K562 (cell line): Measurements from ENCODE around the gene SEL1L. TPM values are rescaled to one million over a fixed set of nuclear protein-coding genes. Genes with fewer than 3 reads are reported as not detected.

Experiments used
- ATAC-seq: fragments of 200-7000 bp; cut with Tn5 transposase; 3 replicates; pipeline ENCODE4 v1.9.1; 2020; ENCODE audit warnings: moderate library complexity
- BruUV-seq: library from RNA; stranded (reverse); fragments of 400-500 nt; replicated peaks from 2 replicates; lab custom pipeline; 2021; lab: Mats Ljungman, UMichigan
- CTCF ChIA-PET: fragments of 300-600 bp; formaldehyde crosslinking; extraction: SDS; loops from one replicate; lab custom pipeline; 2021; ENCODE audit warnings: low intra/inter-chr PET ratio; lab: Yijun Ruan, JAX
- POLR2A ChIA-PET: fragments of 300-600, 350-650 bp; sonication (Branson Sonifier 250); formaldehyde crosslinking; extraction: SDS; loops from one replicate; lab custom pipeline; 2021; ENCODE audit warnings: antibody characterized with exemption, inconsistent platforms; lab: Yijun Ruan, JAX
- DNase-seq, 4 experiments: peaks; one replicate each; pipeline versions ENCODE4 v3.0.0 to v3.0.0-alpha.2; 2011 to 2018; ENCODE audit warnings: low spot score in 3 of 4, mixed read lengths in 3 of 4; ENCODE audit errors: extremely low read depth in 1 of 4
- FAIRE-seq: peaks from 2 replicates; lab custom pipeline; 2011; peaks lifted over from hg19 to GRCh38; lab: Jason Lieb, UNC
- H2AFZ ChIP-seq: 2 replicates; pipeline ENCODE4 v1.6.0; 2011; ENCODE audit warnings: low read depth, low read length, control low read depth, inconsistent platforms
- H3K27ac ChIP-seq: fragments of 200-600 bp; 3 replicates; pipeline ENCODE4 v1.8.0; 2011; ENCODE audit warnings: low read depth, mild to moderate bottlenecking, control low read depth, inconsistent platforms, low read length, moderate library complexity, mixed read lengths; ENCODE audit errors: extremely low read depth
- H3K27me3 ChIP-seq, 2 experiments: fragments of 300-600 bp in 1 of 2; 2 replicates in 1 of 2; 3 replicates in 1 of 2; pipeline versions ENCODE4 v1.6.0 to v1.8.0; 2011; ENCODE audit warnings: inconsistent platforms in 2 of 2, low read length in 2 of 2, mild to moderate bottlenecking in 1 of 2, mixed read lengths in 1 of 2, moderate library complexity in 1 of 2; ENCODE audit not compliant: control insufficient read depth in 2 of 2, insufficient read depth in 2 of 2
- H3K36me3 ChIP-seq: fragments of 300-600 bp; 3 replicates; pipeline ENCODE4 v1.8.0; 2011; ENCODE audit warnings: mild to moderate bottlenecking, low read length, inconsistent platforms; ENCODE audit not compliant: control insufficient read depth, insufficient read depth
- H3K4me1 ChIP-seq, 2 experiments: fragments of 200-600 bp in 1 of 2; replicated peaks in 1 of 2; 2 replicates in 1 of 2; 3 replicates in 1 of 2; pipeline versions ENCODE4 v1.5.1 to v1.8.0; 2011; ENCODE audit warnings: inconsistent platforms in 2 of 2, low read length in 2 of 2, mild to moderate bottlenecking in 1 of 2, mixed read lengths in 1 of 2, moderate library complexity in 1 of 2; ENCODE audit not compliant: control insufficient read depth in 2 of 2, insufficient read depth in 2 of 2
- H3K4me2 ChIP-seq: 2 replicates; pipeline ENCODE4 v1.6.1; 2011; ENCODE audit warnings: low read length, control low read depth, inconsistent platforms, mixed read lengths; ENCODE audit not compliant: insufficient read depth
- H3K4me3 ChIP-seq: fragments of 200-600 bp; sonication (generic), shearing (Covaris generic); 2 replicates; pipeline ENCODE4 v1.5.1; 2016; ENCODE audit warnings: control low read depth, inconsistent platforms
- H3K79me2 ChIP-seq: fragments of 200-600 bp; 3 replicates; pipeline ENCODE4 v1.8.0; 2011; ENCODE audit warnings: low read length, inconsistent platforms; ENCODE audit not compliant: control insufficient read depth, insufficient read depth
- H3K9ac ChIP-seq, 2 experiments: 2 replicates each; pipeline versions ENCODE4 v1.6.0 to v1.6.1; 2011; ENCODE audit warnings: low read depth in 2 of 2, low read length in 2 of 2, control low read depth in 1 of 2, inconsistent platforms in 1 of 2, mild to moderate bottlenecking in 1 of 2, mixed read lengths in 1 of 2; ENCODE audit not compliant: insufficient read depth in 1 of 2
- H3K9me1 ChIP-seq: one replicate; pipeline ENCODE4 v1.6.0; 2011; ENCODE audit warnings: inconsistent platforms, mild to moderate bottlenecking, low read length, moderate library complexity; ENCODE audit not compliant: control insufficient read depth, insufficient read depth
- H3K9me3 ChIP-seq: replicated peaks from 2 replicates; pipeline ENCODE4 v1.5.1; 2011; ENCODE audit warnings: low read depth, low read length, inconsistent platforms; ENCODE audit not compliant: control insufficient read depth, insufficient read depth
- H4K20me1 ChIP-seq: replicated peaks from 2 replicates; pipeline ENCODE4 v1.6.1; 2011; ENCODE audit warnings: low read length, inconsistent platforms, mixed read lengths; ENCODE audit not compliant: control insufficient read depth, insufficient read depth
- ARID3A ChIP-seq: IDR thresholded peaks from 2 replicates; pipeline ENCODE4 v1.6.1; 2012; ENCODE audit warnings: low read depth, low read length, improper control_type of control experiment, borderline replicate concordance
- FOXA1 ChIP-seq: fragments of 450-650 bp; IDR thresholded peaks from 2 replicates; pipeline ENCODE4 v1.6.1; 2016; ENCODE audit warnings: mild to moderate bottlenecking, borderline replicate concordance
- GMEB1 ChIP-seq: fragments of 250-450 bp; sonication (Bioruptor Pico); IDR thresholded peaks from 2 replicates; pipeline ENCODE4 v1.4.0; 2020; ENCODE audit warnings: mild to moderate bottlenecking
- KLF10 ChIP-seq: fragments of 250-450 bp; sonication (Bioruptor Pico); IDR thresholded peaks from 2 replicates; pipeline ENCODE4 v1.6.1; 2021; ENCODE audit warnings: matching md5 sums
- MNT ChIP-seq, 2 experiments: fragments of 450-650 bp; conservative IDR thresholded peaks; 2 replicates each; pipeline ENCODE4 v1.6.1; 2017; ENCODE audit warnings: mild to moderate bottlenecking in 2 of 2, moderate library complexity in 2 of 2
- NFIC ChIP-seq: fragments of 450-650 bp; IDR thresholded peaks from 2 replicates; pipeline ENCODE4 v1.6.1; 2017; ENCODE audit warnings: mild to moderate bottlenecking, inconsistent platforms
- PYGO2 ChIP-seq: fragments of 450-650 bp; IDR thresholded peaks from 2 replicates; pipeline ENCODE4 v1.6.1; 2016; ENCODE audit warnings: mild to moderate bottlenecking, missing genetic modification characterization, moderate library complexity, missing compliant biosample characterization
- SMARCC2 ChIP-seq: fragments of 450-650 bp; IDR thresholded peaks from 2 replicates; pipeline ENCODE4 v1.6.1; 2017; ENCODE audit warnings: antibody characterized with exemption, moderate library complexity, mild to moderate bottlenecking, low read depth
- TBP ChIP-seq: optimal IDR thresholded peaks from 2 replicates; pipeline ENCODE3; 2011; ENCODE audit warnings: low read depth, low read length, improper control_type of control experiment
- U2AF2 ChIP-seq: fragments of 200-400 bp; formaldehyde crosslinking; optimal IDR thresholded peaks from 2 replicates; pipeline ENCODE3; 2017; ENCODE audit warnings: low read depth, mild to moderate bottlenecking, low read length
- ZBTB33 ChIP-seq: sonication (generic); formaldehyde crosslinking; IDR thresholded peaks from 2 replicates; pipeline ENCODE4 v1.8.1; 2023; ENCODE audit warnings: mild to moderate bottlenecking, missing genetic modification reagents
- ZNF197 ChIP-seq: fragments of 200-800 bp; sonication (Bioruptor generic); IDR thresholded peaks from 2 replicates; pipeline ENCODE4 v1.6.1; 2016; ENCODE audit warnings: low read depth, missing genetic modification characterization, missing compliant biosample characterization
- WGBS: fragments of 100-300 bp; shearing (Covaris generic); methylation state at CpG from one replicate; pipeline ENCODE4 v1.1.6; 2016; ENCODE audit warnings: low coverage, mixed read lengths; ENCODE audit not compliant: insufficient coverage; ENCODE audit errors: missing lambda C conversion rate; 5-methylcytosine and 5-hydroxymethylcytosine counted together
- in situ Hi-C: fragments of 300-500 bp; cut with MboI; formaldehyde crosslinking; loops from 4 replicates; pipeline ENCODE4 v1.15.0; 2018; ENCODE audit warnings: inconsistent platforms, mixed read lengths
- intact Hi-C: fragments of 100-400 bp; cut with micrococcal nuclease; formaldehyde crosslinking; loops from 2 replicates; pipeline ENCODE4 v1.14.2; 2022
- polyA plus RNA-seq, 8 experiments: library from polyadenylated mRNA; depleted of rRNA in 4 of 8; stranded (reverse) in 5 of 8; unstranded in 3 of 8; fragments of >200 nt; fragmentation: Nextera tagmentation in 2 of 8; fragmentation: Illumina TruSeq in 1 of 8; extraction: Ambion mirVana in 2 of 8; extraction: Trizol in 1 of 8; gene quantifications; 2 replicates each; pipeline versions ENCODE4 v1.2.1 to v1.2.3, GENCODE V29; 2011 to 2014; ENCODE audit warnings: inconsistent platforms in 1 of 8, missing spikeins in 1 of 8
- total RNA-seq, 7 experiments: library from RNA; depleted of rRNA in 6 of 7; stranded (reverse); fragments of >200 nt in 6 of 7; fragmentation: Illumina TruSeq in 2 of 7; extraction: Trizol in 2 of 7; gene quantifications; 2 replicates each; pipeline versions ENCODE4 v1.2.1 to v1.2.3, GENCODE V29; 2011 to 2021; ENCODE audit warnings: low replicate concordance in 1 of 7

SEL1L gene
- total and polyA plus RNA-seq, 9 of the 15 experiments (the other 6 are each of a cell fraction or from before 2014, with no cell fraction given) = 7.7 to 21.1 (median 13.6) TPM

GRCh38 chr14:81511111-81511904, 22.3 kb downstream of the SEL1L start (continued):
- no peak for TF ChIP-seq ARID3A
- TF ChIP-seq PYGO2 = no peak
- no peak for TF ChIP-seq ZBTB33 (CRISPR knock-in tag)

GRCh38 chr14:81509838-81510452, 23.7 kb downstream of the SEL1L start:
- H3K27ac ChIP-seq = no peak overlapping the region
- intact Hi-C loops (no loop called here), in situ Hi-C loops (no loop called here)
- H4K20me1 ChIP-seq = no peaks in the 10 kb centered on the region
- H3K4me3 ChIP-seq = no peak overlapping the region
- no peak overlapping the region for H2AFZ ChIP-seq
- WGBS = 68% methylated on average over 6 of the region's 6 CpGs
- no peaks in the 10 kb centered on the region for H3K4me1 ChIP-seq
- 0 out of 2 replicates have a peak, but pooled peaks cover 2% of the 10 kb centered on the region for H3K9me3 ChIP-seq
- no peak overlapping the region for H3K9ac ChIP-seq
- no peaks in the 10 kb centered on the region for H3K79me2 ChIP-seq
- H3K36me3 ChIP-seq = peaks cover 14% of the 10 kb centered on the region; the same call in 2 of the 3 replicates
- no peak overlapping the region for H3K4me2 ChIP-seq
- FAIRE-seq = no peak
- ChIA-PET POLR2A (interaction anchor here (0.7 to 1.4 kb wide), 4 partner anchors 9 to 73 kb away, joined by 3 to 4 read pairs (median 3); no protein-coding TSS in a partner anchor), CTCF (no interaction called here)
- ATAC-seq = peak; percentile 31; the same call in 2 of the 3 replicates
- no peaks in the 10 kb centered on the region for H3K27me3 ChIP-seq
- H3K9me1 ChIP-seq = no peaks in the 10 kb centered on the region
- DNase-seq = no peak
- no TSS peak for BruUV-seq
- no peak for TF ChIP-seq ZNF197 (CRISPR knock-in tag)
- TF ChIP-seq TBP = no peak
- TF ChIP-seq SMARCC2 = no peak
- TF ChIP-seq NFIC = no peak
- no peak for TF ChIP-seq U2AF2
- no peak for TF ChIP-seq KLF10
- no peak for TF ChIP-seq FOXA1
- no peak for TF ChIP-seq MNT (conservative IDR thresholded peaks at IDR 0.05)
- TF ChIP-seq GMEB1 (CRISPR knock-in tag) = no peak
